K562 (cell line): ENCODE results near the gene POR. TPM values are rescaled to one million over a fixed set of nuclear protein-coding genes. Genes with fewer than 3 reads are reported as not detected.

ENCODE experiments used
- ARID1B ChIP-seq: fragments of 450-650 bp; IDR thresholded peaks from 2 replicates; pipeline ENCODE4 v1.6.1; 2016; ENCODE audit warnings: antibody characterized with exemption, mild to moderate bottlenecking, inconsistent platforms
- ARNT ChIP-seq, 2 experiments: fragments of 450-650 bp; IDR thresholded peaks; 2 replicates each; pipeline ENCODE4 v1.6.1; 2016; ENCODE audit warnings: mild to moderate bottlenecking in 1 of 2
- C11orf30 ChIP-seq: fragments of 450-650 bp; IDR thresholded peaks from 2 replicates; pipeline ENCODE4 v1.6.1; 2016; ENCODE audit warnings: low read depth, mild to moderate bottlenecking
- CEBPB ChIP-seq: fragments of 450-650 bp; IDR thresholded peaks from 2 replicates; pipeline ENCODE4 v1.6.1; 2016; ENCODE audit warnings: missing genetic modification characterization, missing compliant biosample characterization
- CEBPG ChIP-seq, 3 experiments: fragments of 200-800 bp in 1 of 3; sonication (Bioruptor generic) in 1 of 3; sonication (generic) in 1 of 3; formaldehyde crosslinking in 1 of 3; IDR thresholded peaks in 2 of 3; conservative IDR thresholded peaks in 1 of 3; 2 replicates each; pipeline versions ENCODE4 v1.6.1 to v1.8.0; 2016 to 2022; ENCODE audit warnings: missing compliant biosample characterization in 2 of 3, missing genetic modification characterization in 2 of 3, mild to moderate bottlenecking in 1 of 3, missing genetic modification reagents in 1 of 3
- CXXC5 ChIP-seq: fragments of 250-450 bp; sonication (Bioruptor Pico); IDR thresholded peaks from 2 replicates; pipeline ENCODE4 v1.8.0; 2022; ENCODE audit warnings: inconsistent platforms, mild to moderate bottlenecking, moderate library complexity
- EHMT2 ChIP-seq: fragments of 450-650 bp; IDR thresholded peaks from 2 replicates; pipeline ENCODE4 v1.6.1; 2018; ENCODE audit warnings: antibody characterized with exemption
- ESRRA ChIP-seq: fragments of 450-650 bp; IDR thresholded peaks from 2 replicates; pipeline ENCODE4 v1.6.1; 2014; ENCODE audit warnings: low read depth, mild to moderate bottlenecking, moderate library complexity, borderline replicate concordance
- ETV1 ChIP-seq: fragments of 450-650 bp; conservative IDR thresholded peaks from 2 replicates; pipeline ENCODE4 v1.6.1; 2016; ENCODE audit warnings: missing genetic modification characterization, control low read depth, low read depth, missing compliant biosample characterization
- EWSR1 ChIP-seq: fragments of 450-650 bp; IDR thresholded peaks from 2 replicates; pipeline ENCODE4 v1.6.1; 2018; ENCODE audit warnings: borderline replicate concordance, mild to moderate bottlenecking, low read depth, moderate library complexity; ENCODE audit not compliant: partially characterized antibody
- GABPA ChIP-seq: fragments of 200-800 bp; sonication (Bioruptor generic); conservative IDR thresholded peaks from 2 replicates; pipeline ENCODE4 v1.6.1; 2016; ENCODE audit warnings: low read depth, missing genetic modification characterization, missing compliant biosample characterization
- HDAC1 ChIP-seq, 2 experiments: fragments of 450-650 bp; IDR thresholded peaks; 2 replicates each; pipeline ENCODE4 v1.6.1; 2016 to 2017; ENCODE audit warnings: inconsistent platforms in 1 of 2, mild to moderate bottlenecking in 1 of 2, moderate library complexity in 1 of 2
- L3MBTL2 ChIP-seq: fragments of 450-650 bp; IDR thresholded peaks from 2 replicates; pipeline ENCODE4 v1.6.1; 2016; ENCODE audit warnings: mild to moderate bottlenecking, moderate library complexity
- MAFF ChIP-seq: IDR thresholded peaks from 2 replicates; pipeline ENCODE4 v1.6.1; 2012; ENCODE audit warnings: low read length, improper control_type of control experiment
- MEIS2 ChIP-seq: fragments of 450-650 bp; IDR thresholded peaks from 2 replicates; pipeline ENCODE4 v1.6.1; 2014; ENCODE audit warnings: mild to moderate bottlenecking; ENCODE audit not compliant: partially characterized antibody
- NR2C1 ChIP-seq, 2 experiments: fragments of 450-650 bp; IDR thresholded peaks; 2 replicates each; pipeline ENCODE4 v1.6.1; 2017; ENCODE audit warnings: mild to moderate bottlenecking in 2 of 2, antibody characterized with exemption in 1 of 2, inconsistent platforms in 1 of 2, missing compliant biosample characterization in 1 of 2, missing genetic modification characterization in 1 of 2
- SMARCA4 ChIP-seq: fragments of 450-650 bp; IDR thresholded peaks from 2 replicates; pipeline ENCODE4 v1.6.1; 2016
- SMARCE1 ChIP-seq: fragments of 450-650 bp; IDR thresholded peaks from 2 replicates; pipeline ENCODE4 v1.7.1; 2016; ENCODE audit warnings: mild to moderate bottlenecking
- TEAD4 ChIP-seq, 2 experiments: sonication (generic) in 1 of 2; formaldehyde crosslinking in 1 of 2; IDR thresholded peaks; 2 replicates each; pipeline versions ENCODE4 v1.6.1 to v1.8.0; 2012 to 2022; ENCODE audit warnings: borderline replicate concordance in 1 of 2, inconsistent platforms in 1 of 2, low read length in 1 of 2, mild to moderate bottlenecking in 1 of 2, missing genetic modification reagents in 1 of 2
- ZNF184 ChIP-seq: sonication (generic); formaldehyde crosslinking; IDR thresholded peaks from 2 replicates; pipeline ENCODE4 v1.5.0; 2020; ENCODE audit warnings: missing genetic modification reagents
- ZNF3 ChIP-seq: fragments of 250-450 bp; sonication (Bioruptor Pico); IDR thresholded peaks from 2 replicates; pipeline ENCODE4 v1.5.0; 2021; ENCODE audit warnings: mild to moderate bottlenecking, moderate library complexity
- ZNF696 ChIP-seq: fragments of 250-450 bp; sonication (Bioruptor Pico); conservative IDR thresholded peaks from 2 replicates; pipeline ENCODE4 v1.4.0; 2020; ENCODE audit warnings: mild to moderate bottlenecking, moderate library complexity
- ZNF766 ChIP-seq: fragments of 200-800 bp; sonication (Bioruptor generic); conservative IDR thresholded peaks from 2 replicates; pipeline ENCODE4 v1.6.1; 2016; ENCODE audit warnings: missing genetic modification characterization, missing compliant biosample characterization
- polyA plus RNA-seq, 8 experiments: library from polyadenylated mRNA; depleted of rRNA in 4 of 8; stranded (reverse) in 5 of 8; unstranded in 3 of 8; fragments of >200 nt; fragmentation: Nextera tagmentation in 2 of 8; fragmentation: Illumina TruSeq in 1 of 8; extraction: Ambion mirVana in 2 of 8; extraction: Trizol in 1 of 8; gene quantifications; 2 replicates each; pipeline versions ENCODE4 v1.2.1 to v1.2.3, GENCODE V29; 2011 to 2014; ENCODE audit warnings: inconsistent platforms in 1 of 8, missing spikeins in 1 of 8
- total RNA-seq, 7 experiments: library from RNA; depleted of rRNA in 6 of 7; stranded (reverse); fragments of >200 nt in 6 of 7; fragmentation: Illumina TruSeq in 2 of 7; extraction: Trizol in 2 of 7; gene quantifications; 2 replicates each; pipeline versions ENCODE4 v1.2.1 to v1.2.3, GENCODE V29; 2011 to 2021; ENCODE audit warnings: low replicate concordance in 1 of 7
- TF ChIP-seq, protein P1 (sequence below), 2 experiments: fragments of 200-800 bp in 1 of 2; sonication (Bioruptor generic) in 1 of 2; sonication (generic) in 1 of 2; formaldehyde crosslinking in 1 of 2; IDR thresholded peaks in 1 of 2; conservative IDR thresholded peaks in 1 of 2; 2 replicates each; pipeline versions ENCODE4 v1.5.0 to v1.6.1; 2016 to 2020; ENCODE audit warnings: missing compliant biosample characterization in 1 of 2, missing genetic modification characterization in 1 of 2, missing genetic modification reagents in 1 of 2
- TF ChIP-seq, protein P2 (sequence below), 2 experiments: fragments of 250-450 bp in 1 of 2; fragments of 450-650 bp in 1 of 2; sonication (Bioruptor Pico) in 1 of 2; IDR thresholded peaks; 2 replicates each; pipeline versions ENCODE4 v1.6.1 to v1.8.0; 2016 to 2021; ENCODE audit warnings: mild to moderate bottlenecking in 2 of 2, moderate library complexity in 2 of 2, missing compliant biosample characterization in 1 of 2, missing genetic modification characterization in 1 of 2

The POR gene
- total and polyA plus RNA-seq, 9 of the 15 experiments (the other 6 are each of a cell fraction or from before 2014, with no cell fraction given), result 4.7 to 142 (median 40.8) TPM

DNA sequence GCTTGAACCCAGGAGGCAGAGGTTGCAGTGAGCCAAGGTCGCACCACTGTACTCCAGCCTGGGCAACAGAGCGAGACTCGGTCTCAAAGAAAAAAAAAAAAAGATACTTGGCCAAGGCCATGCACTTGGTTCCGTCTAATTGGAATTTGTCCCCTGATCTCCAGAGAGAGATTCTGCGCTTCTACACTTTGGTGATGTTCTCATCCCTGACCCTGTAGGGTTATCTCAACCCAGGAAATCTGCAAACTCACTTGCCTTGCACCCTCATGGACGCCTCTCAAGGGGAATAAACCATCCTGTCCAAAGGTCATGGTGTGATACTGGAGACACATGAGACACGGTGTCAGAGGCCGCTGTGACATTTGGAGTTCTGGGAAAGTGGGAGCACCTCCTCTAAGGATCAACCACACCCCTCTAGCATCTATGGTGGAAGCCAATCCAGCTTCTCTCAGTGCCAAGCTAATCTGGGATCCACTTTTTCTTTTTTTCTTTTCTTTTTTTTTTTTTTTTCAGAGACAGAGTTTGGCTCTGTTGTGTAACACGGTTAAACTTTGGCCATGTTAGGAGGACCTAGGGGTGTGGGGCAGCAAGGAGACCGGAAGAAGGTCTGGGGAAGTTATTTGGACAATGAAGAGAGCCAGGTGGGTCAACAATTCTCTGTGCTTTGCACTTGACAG, 7.8 kb upstream of the POR start (continued):
- TF ChIP-seq HDAC1 (IDR thresholded peaks at IDR 0.05), result 0 out of 4 replicates have a peak, but pooled peaks of 1 of the 2 experiments have one; percentile 35
- TF ChIP-seq CEBPB (tag), result peak; percentile 56
- TF ChIP-seq, protein P1, sequence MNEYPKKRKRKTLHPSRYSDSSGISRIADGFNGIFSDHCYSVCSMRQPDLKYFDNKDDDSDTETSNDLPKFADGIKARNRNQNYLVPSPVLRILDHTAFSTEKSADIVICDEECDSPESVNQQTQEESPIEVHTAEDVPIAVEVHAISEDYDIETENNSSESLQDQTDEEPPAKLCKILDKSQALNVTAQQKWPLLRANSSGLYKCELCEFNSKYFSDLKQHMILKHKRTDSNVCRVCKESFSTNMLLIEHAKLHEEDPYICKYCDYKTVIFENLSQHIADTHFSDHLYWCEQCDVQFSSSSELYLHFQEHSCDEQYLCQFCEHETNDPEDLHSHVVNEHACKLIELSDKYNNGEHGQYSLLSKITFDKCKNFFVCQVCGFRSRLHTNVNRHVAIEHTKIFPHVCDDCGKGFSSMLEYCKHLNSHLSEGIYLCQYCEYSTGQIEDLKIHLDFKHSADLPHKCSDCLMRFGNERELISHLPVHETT (CRISPR knock-in tag; conservative IDR thresholded peaks at IDR 0.05 in 1 of 2, IDR thresholded peaks at IDR 0.05 in 1 of 2), result peak in 1 of 2 experiments; percentile 61; a peak in 1 of 4 replicates
- peak; percentile 83; the same call in 1 of the 2 replicates for TF ChIP-seq EHMT2
- TF ChIP-seq MEIS2, result peak; percentile 83
- TF ChIP-seq SMARCE1, result peak; percentile 74; the same call in 1 of the 2 replicates
- TF ChIP-seq ARID1B, result peak; percentile 72
- peak; percentile 51; the same call in 1 of the 2 replicates for TF ChIP-seq MAFF
- TF ChIP-seq ZNF696 (CRISPR knock-in tag), result no peak
- TF ChIP-seq ZNF3, result no peak
- TF ChIP-seq ETV1, result peak; percentile 24; the same call in 1 of the 2 replicates
- TF ChIP-seq ZNF184 (CRISPR knock-in tag), result no peak
- no peak for TF ChIP-seq EWSR1
- TF ChIP-seq ARNT (IDR thresholded peaks at IDR 0.05), result peak in 1 of 2 experiments; percentile 32; a peak in 2 of 4 replicates
- peak; percentile 29; the same call in 1 of the 2 replicates for TF ChIP-seq CXXC5 (CRISPR knock-in tag)
- peak; percentile 85 for TF ChIP-seq C11orf30
- TF ChIP-seq NR2C1 (IDR thresholded peaks at IDR 0.05), result peak; percentile 81
- TF ChIP-seq NR2C1 (tag; IDR thresholded peaks at IDR 0.05), result peak; percentile 93
- TF ChIP-seq SMARCA4, result peak; percentile 75; the same call in 1 of the 2 replicates
- peak; percentile 25; the same call in 1 of the 2 replicates for TF ChIP-seq GABPA (tag)
- TF ChIP-seq ZNF766 (CRISPR knock-in tag), result peak; percentile 93
- peak; percentile 65; the same call in 1 of the 2 replicates for TF ChIP-seq L3MBTL2
- peak; percentile 95 for TF ChIP-seq ESRRA
- no peak for TF ChIP-seq CEBPG (CRISPR knock-in tag; IDR thresholded peaks at IDR 0.05)
- TF ChIP-seq CEBPG (tag; conservative IDR thresholded peaks at IDR 0.05 in 1 of 2, IDR thresholded peaks at IDR 0.05 in 1 of 2), result 0 out of 4 replicates have a peak, but pooled peaks of 1 of the 2 experiments have one; percentile 27
- TF ChIP-seq TEAD4 (IDR thresholded peaks at IDR 0.05; ENCODE audit: low read length), result peak; percentile 45; the same call in 1 of the 2 replicates
- no peak for TF ChIP-seq TEAD4 (CRISPR knock-in tag; IDR thresholded peaks at IDR 0.05; ENCODE audit: borderline replicate concordance)
- TF ChIP-seq, protein P2, sequence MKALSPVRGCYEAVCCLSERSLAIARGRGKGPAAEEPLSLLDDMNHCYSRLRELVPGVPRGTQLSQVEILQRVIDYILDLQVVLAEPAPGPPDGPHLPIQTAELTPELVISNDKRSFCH (CRISPR knock-in tag; IDR thresholded peaks at IDR 0.05), result no peak
- TF ChIP-seq, protein P2 (tag; IDR thresholded peaks at IDR 0.05), result peak; percentile 95
